ENCODE data around the gene PSD. TPM values are rescaled to one million over a fixed set of nuclear protein-coding genes. Genes with fewer than 3 reads are reported as not detected.
A peak's percentile ranks its signal among the peaks of the same experiment; 100 is the strongest.

Gene PSD
- total and polyA plus RNA-seq, 9 of the 15 experiments (the other 6 are each of a cell fraction or from before 2014, with no cell fraction given) = 0.11 to 1.7 (median 0.54) TPM; not detected in 2

GRCh38 chr10:102452672-102453340 is 34.2 kb upstream of the PSD start (continued):
- peak in 1 of 3 experiments; percentile 24 for TF ChIP-seq YY1 (IDR thresholded peaks at IDR 0.05; ENCODE audit: borderline replicate concordance in 1 of 3, control insufficient read depth in 1 of 3, extremely low read depth in 1 of 3, insufficient read depth in 3 of 3, insufficient read length in 1 of 3, insufficient replicate concordance in 2 of 3, low read depth in 1 of 3, low read length in 2 of 3)
- peak; percentile 74; the same call in 1 of the 2 replicates for TF ChIP-seq ATF2 (CRISPR knock-in tag; IDR thresholded peaks at IDR 0.05)
- no peak for TF ChIP-seq TSHZ1 (CRISPR knock-in tag; IDR thresholded peaks at IDR 0.05)
- no peak for TF ChIP-seq NEUROD1 (IDR thresholded peaks at IDR 0.05; ENCODE audit: borderline replicate concordance, low read depth, low read length, partially characterized antibody)
